Mesodermal cell (in vitro differentiated cells): Measurements from ENCODE around the gene MCRS1.
A peak's percentile ranks its signal among the peaks of the same experiment; 100 is the strongest.
"Not testable (repeated sequence)": the region's sequence is repeated elsewhere in the genome, so short reads cannot be mapped to it uniquely, and the experiment has no call there.

Experiments used
- H3K27ac ChIP-seq: 2 replicates; pipeline ENCODE4 v1.7.0; 2013; ENCODE audit warnings: mild to moderate bottlenecking, low read depth, low read length, moderate library complexity; ENCODE audit not compliant: severe bottlenecking
- H3K36me3 ChIP-seq: 2 replicates; pipeline ENCODE4 v1.7.1; 2013; ENCODE audit warnings: mild to moderate bottlenecking, low read length, moderate library complexity; ENCODE audit not compliant: control insufficient read depth, insufficient read depth
- H3K4me1 ChIP-seq: one replicate; pipeline ENCODE4 v1.7.1; 2013; ENCODE audit warnings: mild to moderate bottlenecking, low read length; ENCODE audit not compliant: insufficient read depth, control insufficient read depth, poor library complexity, severe bottlenecking
- H3K4me3 ChIP-seq: 2 replicates; pipeline ENCODE4 v1.7.0; 2013; ENCODE audit warnings: low read length, control low read depth, mild to moderate bottlenecking; ENCODE audit not compliant: insufficient read depth, poor library complexity, severe bottlenecking; ENCODE audit errors: extremely low read depth
- H3K9me3 ChIP-seq: 2 replicates; pipeline ENCODE4 v1.7.1; 2013; ENCODE audit warnings: mild to moderate bottlenecking, low read length, moderate library complexity; ENCODE audit not compliant: control insufficient read depth
- WGBS, 2 experiments: methylation state at CpG; one replicate each; pipeline ENCODE4 v1.1.5; 2013; ENCODE audit warnings: missing lambda C conversion rate in 2 of 2; ENCODE audit not compliant: insufficient coverage in 2 of 2; 5-methylcytosine and 5-hydroxymethylcytosine counted together

Gene MCRS1

DNA sequence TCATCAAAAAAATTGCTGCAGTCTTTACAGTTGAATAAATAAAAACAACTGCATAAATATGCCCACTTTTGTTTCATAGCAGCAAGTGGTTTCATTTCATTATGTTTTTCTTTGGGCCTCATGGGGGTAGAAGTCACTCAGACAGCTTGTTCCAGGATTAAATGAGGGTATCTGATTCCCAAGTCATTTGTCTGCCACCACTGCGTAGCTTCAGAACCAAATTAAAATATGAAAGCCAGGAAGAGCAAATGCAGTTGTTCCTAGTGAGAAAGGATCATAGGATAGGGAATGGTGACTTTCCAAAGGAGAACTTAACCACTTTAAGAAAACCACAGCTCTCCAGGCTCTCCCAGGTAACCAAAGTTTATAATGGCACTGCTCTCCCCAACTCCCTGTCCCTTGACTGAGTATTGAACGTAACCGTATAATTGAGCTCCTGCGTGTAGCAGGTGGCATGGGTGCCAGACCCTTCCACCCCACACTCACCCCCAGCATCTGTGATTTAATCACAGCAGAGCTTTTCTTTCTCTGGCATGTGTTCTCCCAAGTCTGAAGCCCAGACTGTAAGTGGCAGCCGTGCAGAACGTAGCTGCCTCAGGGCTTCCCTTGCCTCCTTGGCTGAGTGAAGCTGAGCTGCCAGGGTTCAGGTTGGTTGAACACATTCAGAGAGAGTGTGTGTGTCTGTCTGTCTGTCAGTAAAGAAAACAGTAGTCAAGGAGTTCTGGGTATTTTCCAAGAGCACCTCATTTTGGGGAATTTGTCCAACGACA is 40.4 kb downstream of the MCRS1 start:
- no peak overlapping the region for H3K27ac ChIP-seq
- no peak overlapping the region for H3K4me3 ChIP-seq
- 91 to 93% methylated on average over 4 to 6 of the region's 7 CpGs for WGBS, 2 experiments
- H3K36me3 ChIP-seq, result peaks cover 57% of the 10 kb centered on the region
- no peaks in the 10 kb centered on the region for H3K9me3 ChIP-seq
- no peaks in the 10 kb centered on the region for H3K4me1 ChIP-seq

DNA sequence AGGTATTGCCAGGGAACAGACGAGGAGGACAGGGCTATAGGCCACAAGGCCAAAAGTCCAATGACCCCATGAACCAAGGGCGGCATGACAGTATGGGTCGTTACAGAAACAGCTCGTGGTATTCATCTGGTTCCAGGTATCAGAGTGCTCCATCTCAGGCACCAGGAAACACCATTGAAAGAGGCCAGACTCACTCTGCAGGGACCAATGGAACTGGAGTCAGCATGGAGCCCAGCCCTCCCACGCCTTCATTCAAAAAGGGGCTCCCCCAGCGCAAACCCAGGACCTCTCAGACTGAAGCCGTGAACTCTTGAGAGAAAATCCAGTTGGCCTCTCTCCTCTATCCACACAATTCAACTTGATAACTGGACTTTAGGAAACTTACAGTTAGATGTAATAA is 42.0 kb downstream of the MCRS1 start:
- H3K4me3 ChIP-seq, result no peak overlapping the region
- H3K9me3 ChIP-seq, result no peaks in the 10 kb centered on the region
- H3K36me3 ChIP-seq, result peaks cover 70% of the 10 kb centered on the region
- WGBS, 2 experiments, result 94 to 100% methylated on average over 5 to 7 of the region's 7 CpGs
- no peaks in the 10 kb centered on the region for H3K4me1 ChIP-seq
- no peak overlapping the region for H3K27ac ChIP-seq

DNA sequence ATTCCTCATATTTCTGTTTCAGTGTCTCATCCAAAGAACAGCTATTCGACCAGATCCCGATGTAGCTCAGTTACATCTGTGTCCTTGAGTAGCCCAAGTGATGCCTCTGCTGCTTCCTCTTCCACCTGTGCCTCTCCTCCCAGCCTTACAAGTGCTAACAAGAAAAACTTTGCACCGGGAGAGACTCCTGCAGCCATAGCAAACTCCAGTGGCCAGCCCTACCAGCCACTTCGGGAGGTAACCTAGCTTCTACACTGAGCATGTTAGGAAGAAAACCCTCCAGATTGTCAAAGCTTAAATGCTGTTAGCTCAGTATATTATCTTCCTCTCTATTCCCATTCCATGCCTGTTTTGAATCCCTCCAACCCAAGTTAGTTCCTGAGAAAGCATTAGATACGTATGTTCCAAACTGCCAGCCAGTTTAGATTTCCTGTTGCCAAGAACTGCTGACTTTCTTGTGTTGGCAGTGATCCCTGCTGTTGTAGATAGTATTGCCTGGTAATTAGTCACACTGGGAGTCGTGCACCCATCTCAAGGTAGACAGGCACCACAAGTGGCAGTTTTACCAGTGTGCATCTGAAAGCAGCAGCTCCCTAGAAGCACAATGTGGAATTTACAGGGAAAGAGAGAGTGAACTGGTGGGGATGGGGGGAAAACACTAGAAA is 43.1 kb downstream of the MCRS1 start:
- H3K36me3 ChIP-seq, result peaks cover 72% of the 10 kb centered on the region
- whole genome bisulfite sequencing, 2 experiments, result 90 to 95% methylated on average over 6 of the region's 6 CpGs

GRCh38 chr12:49521389-49521788 is 46.6 kb downstream of the MCRS1 start:
- Histone ChIP-seq H3K36me3 (peaks cover 62% of the 10 kb centered on the region), H3K9me3 (no peaks in the 10 kb centered on the region), H3K27ac (no peak overlapping the region), H3K4me3 (no peak overlapping the region), H3K4me1 (peaks cover 8% of the 10 kb centered on the region)
- 100% methylated on average over 2 to 3 of the region's 4 CpGs for WGBS, 2 experiments

More for the DNA sequence above, 43.1 kb downstream of the MCRS1 start:
- Histone ChIP-seq H3K4me3 (no peak overlapping the region), H3K4me1 (no peaks in the 10 kb centered on the region), H3K9me3 (no peaks in the 10 kb centered on the region), H3K27ac (no peak overlapping the region)

DNA sequence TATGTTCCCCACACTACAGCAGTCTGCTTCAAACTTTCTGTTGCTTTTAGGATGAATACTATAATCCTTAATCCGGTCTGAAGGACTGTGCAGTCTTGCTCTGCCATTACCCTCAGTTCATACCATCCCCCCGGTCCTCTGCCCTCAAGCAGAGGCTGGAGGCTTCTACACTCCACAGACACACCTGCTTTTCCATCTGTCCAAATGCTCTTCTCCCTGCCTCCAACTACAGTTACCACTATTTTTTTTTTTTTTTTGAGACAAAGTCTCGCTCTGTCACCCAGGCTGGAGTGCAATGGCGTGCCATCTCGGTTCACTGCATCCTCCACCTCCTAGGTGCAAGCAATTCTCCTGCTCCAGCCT is 48.4 kb downstream of the MCRS1 start:
- Histone ChIP-seq H3K27ac (no peak overlapping the region), H3K36me3 (peaks cover 43% of the 10 kb centered on the region), H3K4me3 (no peak overlapping the region), H3K9me3 (no peaks in the 10 kb centered on the region), H3K4me1 (peaks cover 19% of the 10 kb centered on the region)
- WGBS, 2 experiments, result 92 to 100% methylated on average over 4 of the region's 5 CpGs

GRCh38 chr12:49518914-49519573 is 48.9 kb downstream of the MCRS1 start:
- 80% methylated on average over 1 of the region's 2 CpGs; no CpG with 5 or more reads in 1 of the 2 experiments for WGBS, 2 experiments
- no peak overlapping the region for H3K27ac ChIP-seq
- H3K36me3 ChIP-seq, result peaks cover 38% of the 10 kb centered on the region
- no peak overlapping the region for H3K4me3 ChIP-seq
- no peaks in the 10 kb centered on the region for H3K9me3 ChIP-seq
- peaks cover 19% of the 10 kb centered on the region for H3K4me1 ChIP-seq

DNA sequence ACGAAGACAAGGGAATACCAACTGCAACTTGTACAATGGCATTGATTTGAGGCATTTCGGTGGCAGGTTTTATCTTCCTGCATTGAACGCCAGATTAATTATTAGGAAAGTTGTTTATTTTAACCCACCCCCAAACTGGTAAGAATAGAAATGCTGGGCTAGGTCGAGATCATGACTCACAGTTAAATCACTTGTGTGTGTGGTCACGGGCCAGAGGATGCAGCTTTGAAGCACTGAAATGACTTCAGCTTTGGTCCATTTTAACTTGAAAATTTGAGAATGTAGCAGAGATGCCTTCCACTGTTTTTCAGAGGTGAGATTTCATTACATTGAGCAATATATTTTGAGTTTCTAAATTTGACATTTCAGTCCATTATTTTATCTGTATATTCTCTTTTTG is 52.7 kb downstream of the MCRS1 start:
- no peak overlapping the region for H3K4me3 ChIP-seq
- H3K36me3 ChIP-seq, result peaks cover 15% of the 10 kb centered on the region
- WGBS, 2 experiments, result 63 to 100% methylated on average over 2 of the region's 5 CpGs
- H3K27ac ChIP-seq, result peak overlapping the region; percentile 16
- H3K4me1 ChIP-seq, result peaks cover 23% of the 10 kb centered on the region
- H3K9me3 ChIP-seq, result no peaks in the 10 kb centered on the region

DNA sequence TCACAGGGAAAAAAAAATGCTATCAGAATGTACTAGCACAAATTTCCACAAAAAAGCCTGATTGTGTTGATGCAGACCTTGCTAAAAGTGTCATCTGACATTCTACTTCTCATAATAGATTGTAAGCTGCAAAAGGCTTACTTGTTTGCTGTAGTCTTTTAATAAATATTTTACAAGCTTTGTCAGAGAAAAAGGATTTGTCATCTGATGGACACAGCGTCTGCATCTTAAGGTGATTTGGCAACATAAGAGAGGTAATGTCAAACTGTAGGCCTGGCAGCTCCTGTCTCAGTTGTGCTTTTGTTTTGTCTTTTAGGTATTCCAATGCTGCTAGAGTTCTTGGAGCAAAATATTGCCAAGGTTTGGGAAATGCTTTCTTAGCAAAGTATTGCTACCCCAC is 55.4 kb downstream of the MCRS1 start:
- Histone ChIP-seq H3K36me3 (peaks cover 18% of the 10 kb centered on the region), H3K4me3 (no peak overlapping the region), H3K27ac (no peak overlapping the region), H3K4me1 (peaks cover 15% of the 10 kb centered on the region), H3K9me3 (no peaks in the 10 kb centered on the region)
- 88 to 89% methylated on average over 1 of the region's 1 CpG for WGBS, 2 experiments

DNA sequence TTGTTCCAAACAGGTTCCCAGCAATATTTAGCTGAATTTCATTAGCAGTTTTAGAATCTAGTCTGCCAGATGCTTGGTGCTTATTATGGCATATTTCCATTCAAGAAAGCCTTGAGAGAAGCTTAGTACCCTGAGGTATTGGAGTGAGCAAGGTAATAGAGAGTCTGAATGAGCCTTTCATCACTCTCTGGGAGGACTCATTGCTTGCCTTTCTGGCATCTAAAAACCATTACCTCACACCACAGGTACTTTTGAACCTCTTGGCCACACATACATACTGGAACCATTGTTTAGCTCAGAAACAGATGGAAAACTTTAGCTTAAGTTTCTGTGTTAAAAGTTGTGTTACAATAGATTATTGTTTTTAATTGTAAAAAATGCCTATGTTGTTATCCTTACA is 56.5 kb downstream of the MCRS1 start:
- Histone ChIP-seq H3K4me1 (peaks cover 15% of the 10 kb centered on the region), H3K27ac (no peak overlapping the region), H3K9me3 (no peaks in the 10 kb centered on the region), H3K4me3 (no peak overlapping the region), H3K36me3 (peaks cover 21% of the 10 kb centered on the region)

DNA sequence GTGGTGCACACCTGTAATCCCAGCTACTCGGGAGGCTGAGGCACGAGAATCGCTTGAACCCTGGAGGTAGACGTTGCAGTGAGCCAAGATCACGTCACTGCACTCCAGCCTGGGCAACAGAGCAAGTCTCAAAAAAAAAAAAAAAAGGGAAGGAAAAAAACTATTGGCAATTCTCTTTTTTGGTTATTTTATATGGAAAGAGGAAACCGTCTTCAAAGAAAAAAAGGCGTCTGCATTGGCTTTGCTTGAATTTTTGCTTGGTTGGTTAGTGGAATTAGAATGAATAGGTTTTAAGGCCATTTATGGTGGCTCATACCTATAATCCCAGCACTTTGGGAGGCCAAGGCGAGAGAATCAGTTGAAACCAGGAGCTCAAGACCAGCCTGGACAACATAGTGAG is 58.3 kb downstream of the MCRS1 start:
- H3K4me1 ChIP-seq, H3K4me3 ChIP-seq, H3K9me3 ChIP-seq, H3K27ac ChIP-seq: not testable (repeated sequence)
- WGBS, 2 experiments, result 92 to 98% methylated on average over 6 to 8 of the region's 8 CpGs
- H3K36me3 ChIP-seq, result peaks cover 32% of the 10 kb centered on the region
